K562 (cell line): ENCODE results near the gene NFKB2. TPM values are rescaled to one million over a fixed set of nuclear protein-coding genes. Genes with fewer than 3 reads are reported as not detected.

Experiments
- AFF4 ChIP-seq: sonication (generic); formaldehyde crosslinking; IDR thresholded peaks from 2 replicates; pipeline ENCODE4 v1.8.0; 2023; ENCODE audit warnings: mild to moderate bottlenecking, missing genetic modification reagents
- CCNT2 ChIP-seq: IDR thresholded peaks from 2 replicates; pipeline ENCODE4 v1.6.1; 2011; ENCODE audit warnings: borderline replicate concordance, low read depth, mild to moderate bottlenecking, moderate library complexity, mixed read lengths, low read length; ENCODE audit not compliant: insufficient read length; ENCODE audit errors: extremely low read depth
- EHMT2 ChIP-seq: fragments of 450-650 bp; IDR thresholded peaks from 2 replicates; pipeline ENCODE4 v1.6.1; 2018; ENCODE audit warnings: antibody characterized with exemption
- FIP1L1 ChIP-seq: fragments of 200-400 bp; formaldehyde crosslinking; IDR thresholded peaks from 2 replicates; pipeline ENCODE4 v1.6.1; 2018; ENCODE audit warnings: mild to moderate bottlenecking, low read depth, low read length; ENCODE audit not compliant: poor library complexity, severe bottlenecking
- HNRNPK ChIP-seq: fragments of 200-400 bp; formaldehyde crosslinking; IDR thresholded peaks from one replicate; pipeline ENCODE4 v1.6.1; 2018; ENCODE audit warnings: mild to moderate bottlenecking, low read depth, low read length; ENCODE audit not compliant: poor library complexity, severe bottlenecking
- KAT2B ChIP-seq: IDR thresholded peaks from one replicate; pipeline ENCODE4 v1.6.1; 2012; ENCODE audit warnings: low read depth, mild to moderate bottlenecking, control low read depth, inconsistent platforms, low read length, moderate library complexity
- MLLT1 ChIP-seq, 2 experiments: fragments of 450-650 bp; IDR thresholded peaks; 2 replicates each; pipeline ENCODE4 v1.6.1; 2016
- MYNN ChIP-seq, 2 experiments: sonication (generic); formaldehyde crosslinking in 1 of 2; IDR thresholded peaks; 2 replicates each; pipeline versions ENCODE4 v1.5.0 to v1.6.1; 2016 to 2020; ENCODE audit warnings: antibody characterized with exemption in 1 of 2, missing genetic modification reagents in 1 of 2
- PCBP2 ChIP-seq: fragments of 200-400 bp; formaldehyde crosslinking; IDR thresholded peaks from 2 replicates; pipeline ENCODE4 v1.6.1; 2018; ENCODE audit warnings: low read length, low read depth, mild to moderate bottlenecking, moderate library complexity; ENCODE audit not compliant: poor library complexity, severe bottlenecking
- SUPT5H ChIP-seq: fragments of 450-650 bp; IDR thresholded peaks from 2 replicates; pipeline ENCODE4 v1.6.1; 2016
- TFAP4 ChIP-seq: sonication (generic); formaldehyde crosslinking; IDR thresholded peaks from 2 replicates; pipeline ENCODE4 v1.8.0; 2022; ENCODE audit warnings: missing genetic modification reagents, mild to moderate bottlenecking, moderate library complexity, borderline replicate concordance
- TRIM24 ChIP-seq, 2 experiments: fragments of 450-650 bp; IDR thresholded peaks; 2 replicates each; pipeline ENCODE4 v1.6.1; 2016
- polyA plus RNA-seq, 8 experiments: library from polyadenylated mRNA; depleted of rRNA in 4 of 8; stranded (reverse) in 5 of 8; unstranded in 3 of 8; fragments of >200 nt; fragmentation: Nextera tagmentation in 2 of 8; fragmentation: Illumina TruSeq in 1 of 8; extraction: Ambion mirVana in 2 of 8; extraction: Trizol in 1 of 8; gene quantifications; 2 replicates each; pipeline versions ENCODE4 v1.2.1 to v1.2.3, GENCODE V29; 2011 to 2014; ENCODE audit warnings: inconsistent platforms in 1 of 8, missing spikeins in 1 of 8
- total RNA-seq, 7 experiments: library from RNA; depleted of rRNA in 6 of 7; stranded (reverse); fragments of >200 nt in 6 of 7; fragmentation: Illumina TruSeq in 2 of 7; extraction: Trizol in 2 of 7; gene quantifications; 2 replicates each; pipeline versions ENCODE4 v1.2.1 to v1.2.3, GENCODE V29; 2011 to 2021; ENCODE audit warnings: low replicate concordance in 1 of 7
- TF ChIP-seq, protein P1 (sequence below), 2 experiments: IDR thresholded peaks; 2 replicates each; pipeline ENCODE4 v1.6.1; 2012; ENCODE audit warnings: improper control_type of control experiment in 2 of 2, low read depth in 2 of 2, low read length in 2 of 2, borderline replicate concordance in 1 of 2
- TF ChIP-seq, protein P2 (sequence below), 2 experiments: fragments of 200-800 bp in 1 of 2; sonication (Bioruptor generic) in 1 of 2; sonication (generic) in 1 of 2; formaldehyde crosslinking in 1 of 2; IDR thresholded peaks in 1 of 2; conservative IDR thresholded peaks in 1 of 2; 2 replicates each; pipeline versions ENCODE4 v1.5.0 to v1.6.1; 2016 to 2020; ENCODE audit warnings: missing compliant biosample characterization in 1 of 2, missing genetic modification characterization in 1 of 2, missing genetic modification reagents in 1 of 2

Gene NFKB2
- total and polyA plus RNA-seq, 9 of the 15 experiments (the other 6 are each of a cell fraction or from before 2014, with no cell fraction given), result 0.07 to 20.3 (median 7.9) TPM

- TF ChIP-seq MYNN (IDR thresholded peaks at IDR 0.05) (0 out of 2 replicates have a peak, but pooled peaks have one; percentile 17), MYNN (CRISPR knock-in tag; IDR thresholded peaks at IDR 0.05) (no peak), PCBP2 (no peak), TRIM24 (IDR thresholded peaks at IDR 0.05) (no peak), CCNT2 (peak; percentile 43), SUPT5H (peak; percentile 46), AFF4 (CRISPR knock-in tag) (0 out of 2 replicates have a peak, but pooled peaks have one; percentile 32), HNRNPK (no peak), TFAP4 (CRISPR knock-in tag) (no peak), EHMT2 (no peak), KAT2B (no peak), MLLT1 (IDR thresholded peaks at IDR 0.05) (no peak), FIP1L1 (peak; percentile 68)
- TF ChIP-seq, protein P1, sequence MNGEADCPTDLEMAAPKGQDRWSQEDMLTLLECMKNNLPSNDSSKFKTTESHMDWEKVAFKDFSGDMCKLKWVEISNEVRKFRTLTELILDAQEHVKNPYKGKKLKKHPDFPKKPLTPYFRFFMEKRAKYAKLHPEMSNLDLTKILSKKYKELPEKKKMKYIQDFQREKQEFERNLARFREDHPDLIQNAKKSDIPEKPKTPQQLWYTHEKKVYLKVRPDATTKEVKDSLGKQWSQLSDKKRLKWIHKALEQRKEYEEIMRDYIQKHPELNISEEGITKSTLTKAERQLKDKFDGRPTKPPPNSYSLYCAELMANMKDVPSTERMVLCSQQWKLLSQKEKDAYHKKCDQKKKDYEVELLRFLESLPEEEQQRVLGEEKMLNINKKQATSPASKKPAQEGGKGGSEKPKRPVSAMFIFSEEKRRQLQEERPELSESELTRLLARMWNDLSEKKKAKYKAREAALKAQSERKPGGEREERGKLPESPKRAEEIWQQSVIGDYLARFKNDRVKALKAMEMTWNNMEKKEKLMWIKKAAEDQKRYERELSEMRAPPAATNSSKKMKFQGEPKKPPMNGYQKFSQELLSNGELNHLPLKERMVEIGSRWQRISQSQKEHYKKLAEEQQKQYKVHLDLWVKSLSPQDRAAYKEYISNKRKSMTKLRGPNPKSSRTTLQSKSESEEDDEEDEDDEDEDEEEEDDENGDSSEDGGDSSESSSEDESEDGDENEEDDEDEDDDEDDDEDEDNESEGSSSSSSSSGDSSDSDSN (IDR thresholded peaks at IDR 0.05; ENCODE audit: borderline replicate concordance in 1 of 2, low read depth in 2 of 2, low read length in 2 of 2), result 0 out of 4 replicates have a peak, but pooled peaks of 1 of the 2 experiments have one; percentile 50
- TF ChIP-seq, protein P2, sequence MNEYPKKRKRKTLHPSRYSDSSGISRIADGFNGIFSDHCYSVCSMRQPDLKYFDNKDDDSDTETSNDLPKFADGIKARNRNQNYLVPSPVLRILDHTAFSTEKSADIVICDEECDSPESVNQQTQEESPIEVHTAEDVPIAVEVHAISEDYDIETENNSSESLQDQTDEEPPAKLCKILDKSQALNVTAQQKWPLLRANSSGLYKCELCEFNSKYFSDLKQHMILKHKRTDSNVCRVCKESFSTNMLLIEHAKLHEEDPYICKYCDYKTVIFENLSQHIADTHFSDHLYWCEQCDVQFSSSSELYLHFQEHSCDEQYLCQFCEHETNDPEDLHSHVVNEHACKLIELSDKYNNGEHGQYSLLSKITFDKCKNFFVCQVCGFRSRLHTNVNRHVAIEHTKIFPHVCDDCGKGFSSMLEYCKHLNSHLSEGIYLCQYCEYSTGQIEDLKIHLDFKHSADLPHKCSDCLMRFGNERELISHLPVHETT (CRISPR knock-in tag; conservative IDR thresholded peaks at IDR 0.05 in 1 of 2, IDR thresholded peaks at IDR 0.05 in 1 of 2), result peak in 1 of 2 experiments; percentile 23; a peak in 1 of 4 replicates
Measured at GRCh38 chr10:102421757-102422512, 26.4 kb downstream of the NFKB2 start (continued).
